Pancreas (tissue), 10 donors: ENCODE results near the gene CACNA1C. TPM values are rescaled to one million over a fixed set of nuclear protein-coding genes. Genes with fewer than 3 reads are reported as not detected.

Source experiments
- ATAC-seq, 4 donors: fragments of 200-7000 bp; cut with Tn5 transposase; one replicate each; pipeline versions ENCODE4 v1.8.0 to v1.9.1; 2020; ENCODE audit warnings: mild to moderate bottlenecking in 4 of 4, moderate library complexity in 4 of 4
- DNase-seq, 6 donors: peaks; one replicate each; pipeline ENCODE4 v3.0.0-alpha.2; 2020
- FAIRE-seq: peaks from 2 replicates; lab custom pipeline; 2012; peaks lifted over from hg19 to GRCh38; lab: Jason Lieb, UNC
- H3K27ac ChIP-seq, 4 donors: fragments of 200-600 bp; sonication (generic); 1 replicate in 3 of 4; 2 replicates in 1 of 4; pipeline versions ENCODE4 v1.5.0 to v1.8.0; 2020
- H3K27me3 ChIP-seq, 4 donors: fragments of 200-600 bp; one replicate each; pipeline ENCODE4 v1.8.0; 2021
- H3K36me3 ChIP-seq, 3 donors: fragments of 200-600 bp; sonication (generic) in 1 of 3; one replicate each; pipeline versions ENCODE4 v1.5.0 to v1.8.0; 2020 to 2021
- H3K4me1 ChIP-seq, 3 donors: fragments of 200-600 bp; one replicate each; pipeline ENCODE4 v1.8.0; 2021
- H3K4me3 ChIP-seq, 4 donors: fragments of 200-600 bp; sonication (generic) in 2 of 4; one replicate each; pipeline versions ENCODE4 v1.5.0 to v1.8.0; 2020 to 2021
- H3K9me3 ChIP-seq, 4 donors: fragments of 200-600 bp; one replicate each; pipeline ENCODE4 v1.8.0; 2021
- CTCF ChIP-seq, 4 donors: fragments of 200-600 bp; sonication (generic) in 3 of 4; IDR thresholded peaks; one replicate each; pipeline versions ENCODE4 v1.5.0 to v1.8.0; 2021; ENCODE audit warnings: antibody characterized with exemption in 4 of 4
- WGBS, 2 donors: extraction: QIAGEN DNeasy Blood & Tissue Kit; methylation state at CpG; one replicate each; pipeline ENCODE4 v1.1.7; 2013; 5-methylcytosine and 5-hydroxymethylcytosine counted together
- intact Hi-C, 3 donors: fragments of 100-400 bp; cut with DNase I; formaldehyde crosslinking; loops; one replicate each; pipeline versions ENCODE4 v1.11.1 to v1.14.2; 2022
- polyA plus RNA-seq, 2 donors: library from polyadenylated mRNA; stranded (reverse); fragments of 200-250 nt; gene quantifications; one replicate each; pipeline ENCODE4 v1.2.3, GENCODE V29; 2013
- total RNA-seq, 6 donors: library from RNA; stranded (reverse); fragmentation: NEBNext Ultra II Directional in 4 of 6; extraction: Animal tissue kit (Norgen Biotek cat#: 25700) in 4 of 6; gene quantifications; one replicate each; pipeline versions ENCODE4 v1.2.1 to v1.2.4, GENCODE V29; 2021 to 2023
- donor health status: healthy with polysubstance abuse.
- donor health status: DM: no; HTN: no; CAD: no; lungs with moderate emphysema.
- donor health status: DM: no; HTN: no; CAD: no.
- donor health status: control.
- donor health status: control.
- donor health status: Bipolar disorder and iron deficiency.
- donor health status: DM: yes; HTN: yes; CAD: no.
- donor health status: DM: no; HTN: no; CAD: no.
- donor health status: DM: no; HTN: no; CAD: no.
- donor health status: DM: yes; HTN: yes; CAD: no.

CACNA1C gene
- total and polyA plus RNA-seq, 8 donors = 1.2 to 3.8 (median 2.3) TPM

GRCh38 chr12:2341871-2342270, 289.1 kb downstream of the CACNA1C start:
- H3K9me3 ChIP-seq = no peaks in the 10 kb centered on the region
- no peaks in the 10 kb centered on the region for H3K27me3 ChIP-seq
- TF ChIP-seq CTCF (IDR thresholded peaks at IDR 0.05) = no peak
- ATAC-seq (peak in 3 of 4 donors; percentile 24 to 32 (median 26)), DNase-seq (no peak), FAIRE-seq (no peak)
- no peak overlapping the region for H3K4me3 ChIP-seq
- no peaks in the 10 kb centered on the region for H3K4me1 ChIP-seq
- no peak overlapping the region for H3K27ac ChIP-seq
- WGBS, 2 donors = 78 to 86% methylated on average over 7 of the region's 7 CpGs
- H3K36me3 ChIP-seq = no peaks in the 10 kb centered on the region
- intact Hi-C loops = no loop called here

GRCh38 chr12:2343681-2344080, 290.9 kb downstream of the CACNA1C start:
- FAIRE-seq (no peak), DNase-seq (no peak), ATAC-seq (no peak)
- no peaks in the 10 kb centered on the region for H3K9me3 ChIP-seq
- no peaks in the 10 kb centered on the region for H3K4me1 ChIP-seq
- no peaks in the 10 kb centered on the region for H3K36me3 ChIP-seq
- 55 to 60% methylated on average over 4 of the region's 4 CpGs for WGBS, 2 donors
- intact Hi-C loops = no loop called here
- H3K4me3 ChIP-seq = no peak overlapping the region
- no peak overlapping the region for H3K27ac ChIP-seq
- H3K27me3 ChIP-seq = no peaks in the 10 kb centered on the region
- no peak for TF ChIP-seq CTCF (IDR thresholded peaks at IDR 0.05)

- Histone ChIP-seq H3K4me1 (no peaks in the 10 kb centered on the region), H3K36me3 (no peaks in the 10 kb centered on the region), H3K27me3 (no peaks in the 10 kb centered on the region), H3K27ac (no peak overlapping the region), H3K9me3 (no peaks in the 10 kb centered on the region), H3K4me3 (no peak overlapping the region)
- 84 to 90% methylated on average over 2 of the region's 2 CpGs for WGBS, 2 donors
- no peak for FAIRE-seq
- no peak for ATAC-seq
- intact Hi-C loops = no loop called here
- no peak for TF ChIP-seq CTCF (IDR thresholded peaks at IDR 0.05)
- no peak for DNase-seq
Measured at GRCh38 chr12:2344476-2344875, 291.7 kb downstream of the CACNA1C start.

GRCh38 chr12:2344885-2345284, 292.1 kb downstream of the CACNA1C start:
- no peak for TF ChIP-seq CTCF (IDR thresholded peaks at IDR 0.05)
- intact Hi-C loops = no loop called here
- Histone ChIP-seq H3K4me1 (no peaks in the 10 kb centered on the region), H3K4me3 (no peak overlapping the region), H3K27ac (no peak overlapping the region), H3K36me3 (no peaks in the 10 kb centered on the region), H3K9me3 (no peaks in the 10 kb centered on the region), H3K27me3 (no peaks in the 10 kb centered on the region)
- DNase-seq (no peak), FAIRE-seq (no peak), ATAC-seq (peak in 1 of 4 donors; percentile 38)
- 44 to 51% methylated on average over 4 of the region's 4 CpGs for WGBS, 2 donors

GRCh38 chr12:2345902-2346301, 293.1 kb downstream of the CACNA1C start:
- intact Hi-C loops = no loop called here
- H3K4me3 ChIP-seq = no peak overlapping the region
- FAIRE-seq (no peak), DNase-seq (no peak), ATAC-seq (no peak)
- no peak for TF ChIP-seq CTCF (IDR thresholded peaks at IDR 0.05)
- no peaks in the 10 kb centered on the region for H3K9me3 ChIP-seq
- no peak overlapping the region for H3K27ac ChIP-seq
- 48 to 54% methylated on average over 11 of the region's 11 CpGs for WGBS, 2 donors
- H3K4me1 ChIP-seq = no peaks in the 10 kb centered on the region
- no peaks in the 10 kb centered on the region for H3K27me3 ChIP-seq
- no peaks in the 10 kb centered on the region for H3K36me3 ChIP-seq
